Naive thymus-derived CD8-positive, alpha-beta T cell (primary cell): Measurements from ENCODE around the gene SLC5A3. TPM values are rescaled to one million over a fixed set of nuclear protein-coding genes. Genes with fewer than 3 reads are reported as not detected.

Experiments used
- ATAC-seq, 2 donors: fragments of 150-1000 bp; cut with Tn5 transposase in 1 of 2; sonication (Bioruptor Pico), chemical (Tn5 transposase) in 1 of 2; 1 replicate in 1 of 2; 2 replicates in 1 of 2; pipeline ENCODE4 v1.10.0; 2021; ENCODE audit warnings: mild to moderate bottlenecking in 2 of 2, moderate library complexity in 2 of 2
- POLR2A ChIA-PET: fragments of 350-600 bp; sonication (Branson Sonifier 250); formaldehyde crosslinking; loops from one replicate; lab custom pipeline; 2021; ENCODE audit warnings: antibody characterized with exemption; lab: Charles Lee
- DNase-seq, 10 donors: peaks; one replicate each; pipeline versions ENCODE4 v3.0.0 to v3.0.0-alpha.2; 2020 to 2022
- H3K27ac Mint-ChIP-seq, 10 donors: one replicate each; pipeline ENCODE4 v1.8.0; 2020 to 2022; ENCODE audit warnings: mild to moderate bottlenecking in 10 of 10, mixed read lengths in 10 of 10, moderate library complexity in 4 of 10, inconsistent platforms in 1 of 10
- H3K27me3 Mint-ChIP-seq, 5 donors: one replicate each; pipeline ENCODE4 v1.8.0; 2021 to 2022; ENCODE audit warnings: mixed read lengths in 5 of 5
- H3K36me3 Mint-ChIP-seq, 3 donors: one replicate each; pipeline ENCODE4 v1.8.0; 2020 to 2022; ENCODE audit warnings: mixed read lengths in 3 of 3, mild to moderate bottlenecking in 2 of 3, inconsistent platforms in 1 of 3
- H3K4me1 Mint-ChIP-seq, 4 donors: one replicate each; pipeline ENCODE4 v1.8.0; 2021 to 2022; ENCODE audit warnings: mixed read lengths in 4 of 4
- H3K4me3 Mint-ChIP-seq, 10 donors: one replicate each; pipeline ENCODE4 v1.8.0; 2020 to 2022; ENCODE audit warnings: mild to moderate bottlenecking in 10 of 10, mixed read lengths in 10 of 10, moderate library complexity in 6 of 10, inconsistent platforms in 1 of 10
- H3K9me3 Mint-ChIP-seq, 9 donors: one replicate each; pipeline ENCODE4 v1.8.0; 2020 to 2022; ENCODE audit warnings: mixed read lengths in 9 of 9, mild to moderate bottlenecking in 3 of 9, inconsistent platforms in 1 of 9, moderate library complexity in 1 of 9
- polyA plus RNA-seq, 3 donors: library from polyadenylated mRNA; unstranded; fragments of 300-500 nt; fragmentation: Illumina TruSeq; gene quantifications; one replicate each; pipeline ENCODE4 v1.2.3, GENCODE V29; 2021
- total RNA-seq, 8 experiments: library from RNA in 2 of 8; stranded (reverse) in 2 of 8; gene quantifications; one replicate each; pipeline ENCODE4 v1.2.3 and lab custom pipeline; 2021 to 2026

The SLC5A3 gene
- total and polyA plus RNA-seq, 5 experiments from 2014 or later = 1.7 to 32.7 (median 2.1) TPM

GRCh38 chr21:34039678-34040382 is 33.5 kb upstream of the SLC5A3 start:
- Mint-ChIP-seq H3K9me3 (peaks cover 0 to 3% (median 0%) of the 10 kb centered on the region in 9 donors), H3K4me1 (peaks cover 0 to 8% (median 3%) of the 10 kb centered on the region in 4 donors), H3K4me3 (no peak overlapping the region), H3K27me3 (peaks cover 0 to 1% (median 0%) of the 10 kb centered on the region in 5 donors), H3K27ac (no peak overlapping the region), H3K36me3 (peaks cover 0 to 4% (median 3%) of the 10 kb centered on the region in 3 donors)
- ATAC-seq (no peak), DNase-seq (no peak)
- POLR2A ChIA-PET = no interaction called here

- peaks cover 0 to 3% (median 0%) of the 10 kb centered on the region in 3 donors for H3K36me3 Mint-ChIP-seq
- no peak overlapping the region for H3K27ac Mint-ChIP-seq
- no peak overlapping the region for H3K4me3 Mint-ChIP-seq
- peaks cover 0 to 1% (median 0%) of the 10 kb centered on the region in 5 donors for H3K27me3 Mint-ChIP-seq
- no peaks in the 10 kb centered on the region for H3K9me3 Mint-ChIP-seq
- ATAC-seq (no peak), DNase-seq (no peak)
- POLR2A ChIA-PET = no interaction called here
- peaks cover 0 to 5% (median under 1%) of the 10 kb centered on the region in 4 donors for H3K4me1 Mint-ChIP-seq
Measured at GRCh38 chr21:34042735-34043134, 30.6 kb upstream of the SLC5A3 start.

GRCh38 chr21:34043333-34043732 is 30.0 kb upstream of the SLC5A3 start:
- Mint-ChIP-seq H3K4me3 (no peak overlapping the region), H3K36me3 (peaks cover 0 to under 1% (median 0%) of the 10 kb centered on the region in 3 donors), H3K9me3 (no peaks in the 10 kb centered on the region), H3K27me3 (peaks cover 0 to 1% (median 0%) of the 10 kb centered on the region in 5 donors), H3K4me1 (peaks cover 0 to 5% (median under 1%) of the 10 kb centered on the region in 4 donors), H3K27ac (no peak overlapping the region)
- ATAC-seq = no peak
- DNase-seq = no peak
- POLR2A ChIA-PET = no interaction called here

GRCh38 chr21:34046917-34047316 is 26.5 kb upstream of the SLC5A3 start:
- H3K9me3 Mint-ChIP-seq = no peaks in the 10 kb centered on the region
- POLR2A ChIA-PET = no interaction called here
- no peak for DNase-seq
- H3K27ac Mint-ChIP-seq = no peak overlapping the region
- peaks cover 0 to 5% (median under 1%) of the 10 kb centered on the region in 4 donors for H3K4me1 Mint-ChIP-seq
- no peak for ATAC-seq
- H3K36me3 Mint-ChIP-seq = no peaks in the 10 kb centered on the region
- H3K4me3 Mint-ChIP-seq = peak overlapping the region in 5 of 10 donors; percentile 5 to 58 (median 19)
- H3K27me3 Mint-ChIP-seq = no peaks in the 10 kb centered on the region

- Mint-ChIP-seq H3K4me1 (peaks cover 0 to 5% (median under 1%) of the 10 kb centered on the region in 4 donors), H3K4me3 (no peak overlapping the region), H3K36me3 (no peaks in the 10 kb centered on the region), H3K9me3 (no peaks in the 10 kb centered on the region), H3K27me3 (no peaks in the 10 kb centered on the region), H3K27ac (no peak overlapping the region)
- POLR2A ChIA-PET = no interaction called here
- DNase-seq (no peak), ATAC-seq (no peak)
Measured at GRCh38 chr21:34047835-34048234, 25.5 kb upstream of the SLC5A3 start.

GRCh38 chr21:34052171-34052570 is 21.2 kb upstream of the SLC5A3 start:
- Mint-ChIP-seq H3K9me3 (no peaks in the 10 kb centered on the region), H3K4me3 (no peak overlapping the region), H3K27ac (peak overlapping the region in 1 of 10 donors; percentile 77), H3K27me3 (no peaks in the 10 kb centered on the region), H3K36me3 (no peaks in the 10 kb centered on the region), H3K4me1 (peaks cover 0 to 3% (median 0%) of the 10 kb centered on the region in 4 donors)
- no peak for DNase-seq
- POLR2A ChIA-PET = interaction anchor here (0.7 to 1.1 kb wide), 2 partner anchors 17 to 104 kb away, joined by 3 to 4 read pairs; no protein-coding TSS in a partner anchor
- no peak for ATAC-seq

- Mint-ChIP-seq H3K4me3 (no peak overlapping the region), H3K36me3 (no peaks in the 10 kb centered on the region), H3K9me3 (no peaks in the 10 kb centered on the region), H3K4me1 (peaks cover 0 to 3% (median 0%) of the 10 kb centered on the region in 4 donors), H3K27ac (no peak overlapping the region), H3K27me3 (no peaks in the 10 kb centered on the region)
- POLR2A ChIA-PET = no interaction called here
- ATAC-seq (no peak), DNase-seq (no peak)
Measured at GRCh38 chr21:34054259-34054658, 19.1 kb upstream of the SLC5A3 start.

- H3K27me3 Mint-ChIP-seq = no peaks in the 10 kb centered on the region
- DNase-seq (no peak), ATAC-seq (no peak)
- H3K27ac Mint-ChIP-seq = peak overlapping the region in 1 of 10 donors; percentile 87
- peaks cover 0 to 3% (median 1%) of the 10 kb centered on the region in 4 donors for H3K4me1 Mint-ChIP-seq
- no peaks in the 10 kb centered on the region for H3K36me3 Mint-ChIP-seq
- no peaks in the 10 kb centered on the region for H3K9me3 Mint-ChIP-seq
- POLR2A ChIA-PET = interaction anchor here (0.6 to 1.2 kb wide), 3 partner anchors 17 to 58 kb away, joined by 3 to 4 read pairs (median 3); no protein-coding TSS in a partner anchor
- H3K4me3 Mint-ChIP-seq = no peak overlapping the region
Measured at GRCh38 chr21:34055615-34056014, 17.8 kb upstream of the SLC5A3 start.

- no peak for ATAC-seq
- Mint-ChIP-seq H3K27ac (no peak overlapping the region), H3K9me3 (peaks cover 0 to 4% (median 0%) of the 10 kb centered on the region in 9 donors), H3K4me3 (no peak overlapping the region), H3K27me3 (no peaks in the 10 kb centered on the region), H3K4me1 (peaks cover 0 to 2% (median 0%) of the 10 kb centered on the region in 4 donors), H3K36me3 (no peaks in the 10 kb centered on the region)
- POLR2A ChIA-PET = interaction anchor here (1.3 kb wide), 1 partner anchor 112 kb away, joined by 4 read pairs; no protein-coding TSS in a partner anchor
- no peak for DNase-seq
Measured at GRCh38 chr21:34061983-34062382, 11.4 kb upstream of the SLC5A3 start.

GRCh38 chr21:34065027-34065426 is 8.4 kb upstream of the SLC5A3 start:
- DNase-seq (no peak), ATAC-seq (no peak)
- Mint-ChIP-seq H3K4me3 (no peak overlapping the region), H3K27ac (no peak overlapping the region), H3K36me3 (no peaks in the 10 kb centered on the region), H3K9me3 (peaks cover 0 to 4% (median 0%) of the 10 kb centered on the region in 9 donors), H3K4me1 (no peaks in the 10 kb centered on the region), H3K27me3 (no peaks in the 10 kb centered on the region)
- POLR2A ChIA-PET = interaction anchor here (1.9 kb wide), 1 partner anchor 9 kb away, joined by 5 read pairs; the partner anchor contains the start of genes MRPS6 and SLC5A3

GRCh38 chr21:34071683-34072082 is 1.7 kb upstream of the SLC5A3 start:
- ATAC-seq (no peak), DNase-seq (no peak)
- Mint-ChIP-seq H3K9me3 (no peaks in the 10 kb centered on the region), H3K4me1 (peaks cover 27 to 38% (median 30%) of the 10 kb centered on the region in 4 donors), H3K36me3 (peaks cover 0 to 5% (median 0%) of the 10 kb centered on the region in 3 donors), H3K27ac (peak overlapping the region; percentile 75 to 96 (median 90)), H3K4me3 (peak overlapping the region; percentile 80 to 94 (median 89)), H3K27me3 (no peaks in the 10 kb centered on the region)
- POLR2A ChIA-PET = interaction anchor here (1.1 to 6.2 kb wide), 4 partner anchors 16 to 140 kb away, joined by 3 to 71 read pairs (median 14); no protein-coding TSS in a partner anchor

GRCh38 chr21:34072145-34073031 is 990 bp upstream of the SLC5A3 start:
- DNase-seq (peak in 6 of 10 donors; percentile 2 to 37 (median 23)), ATAC-seq (peak; percentile 4 to 31)
- Mint-ChIP-seq H3K4me3 (peak overlapping the region; percentile 80 to 94 (median 89)), H3K27ac (peak overlapping the region; percentile 75 to 96 (median 90)), H3K4me1 (peaks cover 33 to 45% (median 36%) of the 10 kb centered on the region in 4 donors), H3K27me3 (no peaks in the 10 kb centered on the region), H3K9me3 (no peaks in the 10 kb centered on the region), H3K36me3 (peaks cover 0 to 5% (median 0%) of the 10 kb centered on the region in 3 donors)
- POLR2A ChIA-PET = interaction anchor here (0.5 to 6.2 kb wide), 13 partner anchors 8 to 148 kb away, joined by 3 to 71 read pairs (median 5); no protein-coding TSS in a partner anchor
